ENCODE measurements around the gene ALDOB.
"Not testable (repeated sequence)": the region's sequence is repeated elsewhere in the genome, so short reads cannot be mapped to it uniquely, and the experiment has no call there.

Gene ALDOB

GRCh38 chr9:101419863-101420262, 15.7 kb downstream of the ALDOB start:
- no peak for DNase-seq

GRCh38 chr9:101418518-101419430, 16.8 kb downstream of the ALDOB start:
- no peak for DNase-seq

GRCh38 chr9:101417977-101418376, 17.6 kb downstream of the ALDOB start:
- DNase-seq = no peak

GRCh38 chr9:101417389-101417788, 18.2 kb downstream of the ALDOB start:
- DNase-seq = no peak

- DNase-seq = no peak
Measured at GRCh38 chr9:101415578-101415977, 20.0 kb downstream of the ALDOB start.

GRCh38 chr9:101414839-101415238, 20.7 kb downstream of the ALDOB start:
- no peak for DNase-seq

- DNase-seq = no peak
Measured at GRCh38 chr9:101409079-101409477, 26.5 kb downstream of the ALDOB start.

- DNase-seq = no peak
Measured at GRCh38 chr9:101408374-101409078, 27.0 kb downstream of the ALDOB start.

- DNase-seq = no peak
Measured at GRCh38 chr9:101403516-101404285, 31.9 kb downstream of the ALDOB start.

- DNase-seq = no peak
Measured at GRCh38 chr9:101400120-101400519, 35.5 kb downstream of the ALDOB start.

GRCh38 chr9:101399643-101399970, 36.0 kb downstream of the ALDOB start:
- DNase-seq = no peak

GRCh38 chr9:101398930-101399642, 36.5 kb downstream of the ALDOB start:
- DNase-seq = no peak

GRCh38 chr9:101398068-101398929, 37.3 kb downstream of the ALDOB start, which contains the start of the genes MRPL50 and ZNF189:
TSS of gene MRPL50 (minus strand) at chr9:101398618. CDS start at chr9:101398592, 26 bp downstream.
TSS of gene ZNF189 (plus strand) at chr9:101398851. CDS start at chr9:101399157, 306 bp downstream.
- DNase-seq = peak; percentile 71

- no peak for DNase-seq
Measured at GRCh38 chr9:101397746-101398067, 37.9 kb downstream of the ALDOB start.

- DNase-seq = no peak
Measured at GRCh38 chr9:101394687-101395086, 40.9 kb downstream of the ALDOB start.

GRCh38 chr9:101393135-101393534, 42.4 kb downstream of the ALDOB start:
- DNase-seq = no peak

- no peak for DNase-seq
Measured at GRCh38 chr9:101388507-101388993, 47.0 kb downstream of the ALDOB start.

- DNase-seq = no peak
Measured at GRCh38 chr9:101387871-101388506, 47.6 kb downstream of the ALDOB start.

- not testable (repeated sequence) for DNase-seq
Measured at GRCh38 chr9:101384873-101385536, 50.6 kb downstream of the ALDOB start, which contains the start of gene BAAT. TSS of gene BAAT (minus strand) at chr9:101385006. CDS start at chr9:101371404, 13,602 bp downstream.

GRCh38 chr9:101383361-101383760, 52.2 kb downstream of the ALDOB start:
- no peak for DNase-seq

Measured in NCI-H187 treated with DMSO at 0.1 percent for 48 hours (cell line).